Sigmoid colon (tissue), 7 donors: ENCODE data around the gene HOXC9. TPM values are rescaled to one million over a fixed set of nuclear protein-coding genes. Genes with fewer than 3 reads are reported as not detected.

Source experiments
- DNase-seq: peaks from one replicate; pipeline ENCODE4 v3.0.0-alpha.2; 2019
- H3K27ac ChIP-seq, 4 donors: fragments of 200-600 bp; sonication (generic); one replicate each; pipeline ENCODE4 v1.5.1; 2016 to 2019; ENCODE audit warnings: mild to moderate bottlenecking in 1 of 4
- H3K27me3 ChIP-seq, 3 donors: fragments of 200-600 bp; sonication (generic); one replicate each; pipeline ENCODE4 v1.5.1; 2019; ENCODE audit warnings: mild to moderate bottlenecking in 1 of 3
- H3K36me3 ChIP-seq, 4 donors: fragments of 200-600 bp; sonication (generic); one replicate each; pipeline ENCODE4 v1.5.1; 2016 to 2019
- H3K4me1 ChIP-seq, 4 donors: fragments of 200-600 bp; sonication (generic); one replicate each; pipeline ENCODE4 v1.5.1; 2017 to 2019
- H3K4me3 ChIP-seq, 4 donors: fragments of 200-600 bp; sonication (generic); one replicate each; pipeline ENCODE4 v1.5.1; 2017 to 2019; ENCODE audit warnings: mild to moderate bottlenecking in 2 of 4, moderate library complexity in 1 of 4
- H3K9me3 ChIP-seq, 4 donors: fragments of 200-600 bp in 3 of 4; sonication (generic) in 3 of 4; one replicate each; pipeline versions ENCODE4 v1.5.1 to v1.6.1; 2013 to 2019
- CTCF ChIP-seq, 4 experiments: fragments of 450-650 bp in 3 of 4; fragments of 200-600 bp in 1 of 4; IDR thresholded peaks; one replicate each; pipeline ENCODE4 v1.5.1; 2016 to 2019; ENCODE audit warnings: antibody characterized with exemption in 4 of 4, mild to moderate bottlenecking in 3 of 4, moderate library complexity in 2 of 4
- EP300 ChIP-seq, 4 donors: sonication (generic); formaldehyde crosslinking; IDR thresholded peaks; one replicate each; pipeline ENCODE4 v1.6.1; 2017; ENCODE audit warnings: antibody characterized with exemption in 4 of 4
- POLR2A ChIP-seq, 2 donors: fragments of 450-650 bp; IDR thresholded peaks; one replicate each; pipeline ENCODE4 v1.6.1; 2016; ENCODE audit warnings: antibody characterized with exemption in 2 of 2, mild to moderate bottlenecking in 2 of 2, moderate library complexity in 2 of 2
- POLR2AphosphoS5 ChIP-seq, 4 donors: sonication (generic); formaldehyde crosslinking; IDR thresholded peaks; one replicate each; pipeline ENCODE4 v1.6.1; 2017; ENCODE audit warnings: antibody characterized with exemption in 4 of 4
- WGBS, 2 donors: extraction: QIAGEN DNeasy Blood & Tissue Kit; methylation state at CpG; one replicate each; pipeline ENCODE4 v1.1.7; 2013; 5-methylcytosine and 5-hydroxymethylcytosine counted together
- intact Hi-C: fragments of 100-400 bp; cut with DNase I; formaldehyde crosslinking; loops from one replicate; pipeline ENCODE4 v1.15.1; 2023
- polyA plus RNA-seq, 3 donors: library from polyadenylated mRNA; stranded (reverse); fragments of 200-250 nt; gene quantifications; one replicate each; pipeline ENCODE4 v1.2.3, GENCODE V29; 2013
- total RNA-seq, 4 donors: library from RNA; depleted of rRNA; stranded (reverse); fragments of >200 nt; gene quantifications; one replicate each; pipeline ENCODE4 v1.1.0, GENCODE V29; 2016
- donor health status: healthy with polysubstance abuse.
- donor health status: Bipolar disorder and iron deficiency.
- donor health status: healthy.

Gene HOXC9
- total and polyA plus RNA-seq, 7 donors = 0.04 TPM; not detected in 6

- H3K27me3 ChIP-seq = peaks cover 94 to 100% (median 100%) of the 10 kb centered on the region in 3 donors
- intact Hi-C loops = no loop called here
- DNase-seq = no peak
- no peak overlapping the region for H3K4me3 ChIP-seq
- TF ChIP-seq POLR2A (IDR thresholded peaks at IDR 0.05) (no peak), POLR2AphosphoS5 (IDR thresholded peaks at IDR 0.05) (no peak), EP300 (IDR thresholded peaks at IDR 0.05) (no peak), CTCF (IDR thresholded peaks at IDR 0.05) (no peak)
- no peaks in the 10 kb centered on the region for H3K36me3 ChIP-seq
- peaks cover 0 to 43% (median 37%) of the 10 kb centered on the region in 4 donors for H3K4me1 ChIP-seq
- 8 to 26% methylated on average over 11 of the region's 11 CpGs for WGBS, 2 donors
- no peak overlapping the region for H3K27ac ChIP-seq
- no peaks in the 10 kb centered on the region for H3K9me3 ChIP-seq
Observed at GRCh38 chr12:53998110-53998899, 1.7 kb upstream of the HOXC9 start.

- WGBS, 2 donors = 4 to 9% methylated on average over 13 of the region's 13 CpGs
- TF ChIP-seq POLR2A (IDR thresholded peaks at IDR 0.05) = no peak
- TF ChIP-seq CTCF (IDR thresholded peaks at IDR 0.05) = no peak
- no peak for TF ChIP-seq EP300 (IDR thresholded peaks at IDR 0.05)
- TF ChIP-seq POLR2AphosphoS5 (IDR thresholded peaks at IDR 0.05) = no peak
- H3K4me1 ChIP-seq = peaks cover 0 to 43% (median 36%) of the 10 kb centered on the region in 4 donors
- intact Hi-C loops = no loop called here
- no peak for DNase-seq
- no peaks in the 10 kb centered on the region for H3K9me3 ChIP-seq
- peaks cover 94 to 100% (median 100%) of the 10 kb centered on the region in 3 donors for H3K27me3 ChIP-seq
- H3K4me3 ChIP-seq = no peak overlapping the region
- H3K27ac ChIP-seq = no peak overlapping the region
- no peaks in the 10 kb centered on the region for H3K36me3 ChIP-seq
Observed at GRCh38 chr12:53998900-53999236, 1.1 kb upstream of the HOXC9 start.

- WGBS, 2 donors = 3 to 10% methylated on average over 35 of the region's 35 CpGs
- no peak for DNase-seq
- H3K9me3 ChIP-seq = no peaks in the 10 kb centered on the region
- peak overlapping the region in 2 of 4 donors; percentile 27 to 29 for H3K4me3 ChIP-seq
- H3K27me3 ChIP-seq = peaks cover 92 to 100% (median 100%) of the 10 kb centered on the region in 3 donors
- no peak for TF ChIP-seq POLR2A (IDR thresholded peaks at IDR 0.05)
- TF ChIP-seq EP300 (IDR thresholded peaks at IDR 0.05) = no peak
- H3K36me3 ChIP-seq = no peaks in the 10 kb centered on the region
- no peak overlapping the region for H3K27ac ChIP-seq
- intact Hi-C loops = loop anchor here (10.0 kb wide), 1 partner anchor 375 kb away; no protein-coding TSS in a partner anchor
- peaks cover 0 to 35% (median 29%) of the 10 kb centered on the region in 4 donors for H3K4me1 ChIP-seq
Observed at GRCh38 chr12:53999559-54000115, 324 bp upstream of the HOXC9 start.

- Histone ChIP-seq H3K27ac (no peak overlapping the region), H3K27me3 (peaks cover 90 to 100% (median 100%) of the 10 kb centered on the region in 3 donors), H3K9me3 (no peaks in the 10 kb centered on the region), H3K36me3 (no peaks in the 10 kb centered on the region), H3K4me3 (no peak overlapping the region), H3K4me1 (peaks cover 0 to 23% (median 20%) of the 10 kb centered on the region in 4 donors)
- no peak for DNase-seq
- 13 to 24% methylated on average over 8 of the region's 8 CpGs for WGBS, 2 donors
- TF ChIP-seq EP300 (IDR thresholded peaks at IDR 0.05) (no peak), POLR2AphosphoS5 (IDR thresholded peaks at IDR 0.05) (no peak), CTCF (IDR thresholded peaks at IDR 0.05) (no peak), POLR2A (IDR thresholded peaks at IDR 0.05) (no peak)
- intact Hi-C loops = loop anchor here (10.0 kb wide), 1 partner anchor 373 kb away; no protein-coding TSS in a partner anchor
Observed at GRCh38 chr12:54001283-54002187, 1.6 kb downstream of the HOXC9 start.
